ENCODE data around the gene CITED2.

Gene CITED2

GRCh38 chr6:139361211-139361610, 13.2 kb downstream of the CITED2 start:
- TF ChIP-seq CTCF (IDR thresholded peaks at IDR 0.05; ENCODE audit: low read depth, low read length, missing control alignments) = no peak
- in situ Hi-C loops (cut with HindIII; ENCODE audit: low sequenced_read_pairs) = no loop called here
- no peak for DNase-seq (ENCODE audit: low read depth)
- no peak overlapping the region for H3K4me3 ChIP-seq (ENCODE audit: low read depth, low read length)

- in situ Hi-C loops (cut with HindIII; ENCODE audit: low sequenced_read_pairs) = no loop called here
- no peak for TF ChIP-seq CTCF (IDR thresholded peaks at IDR 0.05; ENCODE audit: low read depth, low read length, missing control alignments)
- DNase-seq (ENCODE audit: low read depth) = no peak
- H3K4me3 ChIP-seq (ENCODE audit: low read depth, low read length) = no peak overlapping the region
Measured at GRCh38 chr6:139356924-139357323, 17.5 kb downstream of the CITED2 start.

GRCh38 chr6:139355777-139356445, 18.5 kb downstream of the CITED2 start:
- DNase-seq (ENCODE audit: low read depth) = no peak
- in situ Hi-C loops (cut with HindIII; ENCODE audit: low sequenced_read_pairs) = no loop called here
- no peak overlapping the region for H3K4me3 ChIP-seq (ENCODE audit: low read depth, low read length)

GRCh38 chr6:139355172-139355571, 19.3 kb downstream of the CITED2 start:
- no peak overlapping the region for H3K4me3 ChIP-seq (ENCODE audit: low read depth, low read length)
- in situ Hi-C loops (cut with HindIII; ENCODE audit: low sequenced_read_pairs) = no loop called here
- no peak for DNase-seq (ENCODE audit: low read depth)
- TF ChIP-seq CTCF (IDR thresholded peaks at IDR 0.05; ENCODE audit: low read depth, low read length, missing control alignments) = no peak

More at GRCh38 chr6:139355777-139356445, 18.5 kb downstream of the CITED2 start:
- TF ChIP-seq CTCF (IDR thresholded peaks at IDR 0.05; ENCODE audit: low read depth, low read length, missing control alignments) = no peak

- no peak for TF ChIP-seq CTCF (IDR thresholded peaks at IDR 0.05; ENCODE audit: low read depth, low read length, missing control alignments)
- no peak overlapping the region for H3K4me3 ChIP-seq (ENCODE audit: low read depth, low read length)
- in situ Hi-C loops (cut with HindIII; ENCODE audit: low sequenced_read_pairs) = no loop called here
Measured at GRCh38 chr6:139354189-139354588, 20.3 kb downstream of the CITED2 start.

GRCh38 chr6:139349464-139350020, 24.9 kb downstream of the CITED2 start:
- no peak for DNase-seq (ENCODE audit: low read depth)
- in situ Hi-C loops (cut with HindIII; ENCODE audit: low sequenced_read_pairs) = no loop called here
- TF ChIP-seq CTCF (IDR thresholded peaks at IDR 0.05; ENCODE audit: low read depth, low read length, missing control alignments) = no peak
- no peak overlapping the region for H3K4me3 ChIP-seq (ENCODE audit: low read depth, low read length)

More at GRCh38 chr6:139354189-139354588, 20.3 kb downstream of the CITED2 start:
- DNase-seq (ENCODE audit: low read depth) = no peak
